Measurements from ENCODE around the gene MRPL14.

MRPL14 gene

DNA sequence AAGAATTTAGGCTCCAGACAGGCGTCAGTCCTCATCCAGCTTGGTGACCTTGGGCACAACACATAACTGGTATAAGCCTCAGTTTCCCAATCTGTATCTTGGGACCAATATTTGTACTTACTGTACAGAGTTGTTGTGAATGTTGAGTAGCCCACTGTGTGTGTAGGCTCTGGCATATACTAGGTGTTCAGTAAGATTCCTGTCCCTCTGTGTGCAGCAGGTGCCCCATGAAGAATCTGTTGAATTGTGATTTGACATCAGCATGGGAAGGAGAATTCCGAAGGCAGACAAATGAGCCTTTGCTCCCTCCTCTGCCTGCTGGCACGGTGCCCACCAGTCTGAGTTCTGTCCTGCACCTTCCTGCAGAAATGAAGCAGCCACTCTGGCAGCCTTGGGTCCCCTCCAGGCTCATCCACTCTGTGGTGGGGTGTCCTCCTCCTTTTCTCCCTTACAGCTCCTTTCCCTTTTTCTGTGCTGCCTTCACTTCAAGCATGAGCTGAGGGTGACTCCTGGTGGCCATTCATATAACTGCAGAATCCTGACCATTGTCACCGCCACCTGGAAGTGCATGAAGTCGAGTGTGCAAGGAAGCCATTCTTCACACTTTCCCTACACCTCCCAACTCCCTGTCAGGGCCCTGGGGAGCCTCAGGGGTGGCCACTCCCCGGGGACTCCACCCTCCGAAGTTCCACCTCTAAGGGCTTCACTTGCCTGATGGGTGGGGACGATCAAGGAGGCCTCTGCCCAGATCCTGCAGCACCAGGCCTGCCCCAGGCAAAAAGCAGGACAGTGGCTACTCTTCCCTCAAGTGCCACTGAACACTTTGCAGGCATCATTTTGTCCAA lies 48.2 kb downstream of the MRPL14 start:
- DNase-seq (ENCODE audit: low spot score) = peak; percentile 81

GRCh38 chr6:44078219-44078826 lies 48.9 kb downstream of the MRPL14 start:
- DNase-seq (ENCODE audit: low spot score) = no peak

DNA sequence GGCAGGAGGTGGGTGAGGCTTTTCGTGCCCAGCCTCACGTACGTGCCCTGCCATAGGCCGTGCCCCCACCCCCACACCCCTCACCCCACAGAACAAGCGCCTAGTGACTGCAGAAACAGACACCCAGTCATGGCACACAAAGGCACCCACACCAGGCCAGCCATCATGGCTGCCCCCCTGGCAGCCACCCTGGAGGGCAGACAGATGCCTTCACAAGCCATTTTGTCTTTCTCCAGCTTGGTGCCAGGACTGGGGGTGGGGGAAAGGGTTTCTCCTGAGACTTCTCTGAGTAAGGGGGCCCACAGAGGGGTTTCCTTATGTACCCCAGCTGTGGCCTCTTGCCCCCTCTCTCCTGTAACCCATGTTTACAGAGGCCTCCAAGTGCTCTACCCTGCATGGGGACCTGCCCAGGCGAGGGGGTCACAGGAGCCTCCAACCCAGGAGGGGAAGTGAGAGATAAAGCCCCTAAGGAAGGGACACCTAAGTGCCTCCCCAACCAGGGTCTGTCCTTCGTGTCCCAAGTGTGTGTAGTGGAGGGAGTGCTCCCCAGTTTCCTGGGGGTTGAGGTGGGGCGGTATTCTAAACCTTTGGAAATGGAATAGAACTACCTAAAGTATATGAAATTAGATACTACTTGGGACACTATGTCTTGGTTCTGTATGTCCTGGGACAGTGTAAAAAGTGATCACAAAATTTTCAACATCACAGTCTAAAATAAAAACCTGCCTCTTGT lies 49.9 kb downstream of the MRPL14 start:
- DNase-seq (ENCODE audit: low spot score) = no peak

DNA sequence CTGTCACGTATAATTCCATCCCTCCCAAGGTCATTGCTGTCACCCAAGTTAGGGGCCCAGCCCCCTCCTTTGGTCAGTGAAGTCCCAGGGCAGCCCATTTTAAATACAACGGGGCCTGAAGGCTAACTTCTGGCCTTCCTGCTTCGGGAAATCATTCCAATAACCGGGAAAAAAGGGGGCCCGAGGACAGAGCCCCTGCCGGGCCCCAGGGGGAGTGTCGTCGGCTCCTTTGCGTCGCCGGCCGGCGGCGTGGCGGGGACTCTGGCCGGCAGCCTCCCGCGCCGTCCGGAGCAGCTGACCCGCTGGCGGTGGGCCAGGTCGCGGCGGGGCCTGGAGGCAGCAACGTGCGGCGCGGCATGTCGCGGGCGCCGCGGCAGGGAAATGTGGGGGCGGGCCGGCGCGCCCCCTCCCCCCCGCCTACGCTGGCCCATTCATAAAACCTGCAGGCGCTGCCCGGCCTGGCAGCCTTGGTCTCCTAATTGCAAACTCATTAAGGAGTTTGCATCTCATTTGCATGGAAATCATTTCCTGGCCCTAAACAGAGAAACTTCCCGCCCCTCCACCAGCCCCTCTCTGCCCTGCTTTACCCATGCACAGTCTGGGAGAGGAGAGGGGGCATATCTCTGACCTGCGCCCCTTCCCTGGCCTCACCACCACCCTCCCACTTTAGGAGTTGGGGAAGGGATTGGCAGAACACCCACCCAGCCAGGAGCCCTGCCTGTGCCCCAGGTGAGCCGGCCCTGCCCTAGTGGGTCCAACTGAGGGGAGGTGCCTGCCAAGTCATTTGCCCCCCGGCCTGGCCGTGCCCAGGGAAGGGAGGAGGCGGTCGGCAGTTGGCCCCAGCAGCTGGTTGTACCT lies 50.7 kb downstream of the MRPL14 start:
- peak; percentile 71 for DNase-seq (ENCODE audit: low spot score)

GRCh38 chr6:44075647-44076355 lies 51.5 kb downstream of the MRPL14 start:
- no peak for DNase-seq (ENCODE audit: low spot score)

DNA sequence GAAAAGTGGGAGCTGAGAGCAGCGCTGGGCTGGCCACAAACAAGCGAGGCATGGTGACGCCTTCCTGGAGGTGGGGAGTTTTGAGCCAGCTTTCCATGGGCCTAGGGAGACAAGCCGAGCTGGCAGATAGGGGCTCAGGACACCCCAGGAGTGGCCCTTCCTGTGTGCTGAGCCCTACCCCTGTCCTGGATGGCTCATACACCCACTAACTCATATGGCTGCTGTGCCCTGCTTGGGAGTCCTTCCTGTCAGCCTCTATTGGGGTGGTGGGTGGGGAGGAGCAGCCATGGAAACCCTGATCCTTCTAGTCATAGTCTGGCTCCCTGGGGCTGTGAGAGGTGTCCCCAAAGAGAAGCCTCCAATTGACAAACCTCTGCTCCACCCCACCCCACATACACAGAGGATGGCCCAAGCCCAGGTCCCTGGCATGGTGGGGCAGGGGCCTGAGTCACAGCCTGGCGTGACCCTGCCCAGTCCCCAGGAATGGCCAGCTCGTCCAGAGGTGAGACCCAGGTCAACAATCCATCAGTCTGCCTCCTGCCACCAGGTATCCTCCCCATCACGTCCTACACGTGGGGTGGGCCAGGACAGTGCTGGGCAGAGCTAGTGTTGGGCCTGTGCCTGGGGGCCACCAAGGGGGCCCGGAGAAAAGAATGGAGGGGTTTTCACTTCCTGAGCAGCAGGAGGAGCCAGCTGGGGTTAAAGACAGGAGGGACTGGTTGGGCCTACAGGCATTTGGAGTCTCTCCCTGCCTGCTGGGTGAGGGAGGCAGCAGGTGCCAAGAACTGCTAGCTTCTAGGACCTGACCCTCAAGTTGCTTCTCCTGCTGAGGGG lies 52.2 kb downstream of the MRPL14 start:
- DNase-seq (ENCODE audit: low spot score) = peak; percentile 34

- DNase-seq (ENCODE audit: low spot score) = peak; percentile 90
These were observed 52.8 kb downstream of the MRPL14 start for GRCh38 chr6:44074439-44074812.

DNA sequence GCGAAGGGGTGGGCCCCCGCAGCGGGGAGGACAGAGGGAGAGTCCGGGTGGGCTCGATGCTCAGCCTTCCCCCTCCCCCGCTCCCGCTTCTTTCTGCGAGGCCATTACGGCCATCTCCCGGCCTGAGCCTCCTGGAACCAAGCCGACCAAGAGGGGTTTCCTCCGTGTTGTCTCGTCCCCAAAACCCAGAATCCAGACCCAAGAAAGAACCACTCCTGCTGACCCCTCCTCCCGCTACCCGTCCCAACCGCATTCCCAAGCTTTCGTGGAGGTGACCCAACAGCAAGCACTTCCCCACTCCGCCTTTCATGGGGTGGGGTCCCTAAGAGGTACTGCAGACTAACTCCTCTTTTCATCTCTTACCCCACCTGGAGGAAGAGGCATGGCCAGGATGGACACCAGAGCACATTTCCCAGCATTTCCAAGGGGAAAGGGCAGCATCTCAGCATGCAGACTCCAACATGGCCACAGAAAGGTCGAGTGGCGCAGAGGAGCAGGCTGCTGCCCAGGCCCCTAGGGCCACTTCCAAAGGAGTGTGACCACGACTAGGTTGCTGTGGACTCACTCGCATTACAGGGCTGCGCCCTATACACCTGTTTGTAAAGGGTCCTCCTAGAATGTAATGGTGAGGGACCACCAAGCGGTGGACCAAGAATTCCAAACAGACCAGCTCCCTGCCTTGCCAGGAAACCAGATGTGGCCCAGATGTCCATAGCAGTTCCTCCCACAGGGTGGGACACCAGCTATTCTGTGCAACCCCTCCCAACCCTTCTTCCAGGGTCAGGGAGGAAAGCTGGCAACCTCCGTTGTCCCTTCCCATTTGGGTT lies 53.4 kb downstream of the MRPL14 start:
- DNase-seq (ENCODE audit: low spot score) = no peak

DNA sequence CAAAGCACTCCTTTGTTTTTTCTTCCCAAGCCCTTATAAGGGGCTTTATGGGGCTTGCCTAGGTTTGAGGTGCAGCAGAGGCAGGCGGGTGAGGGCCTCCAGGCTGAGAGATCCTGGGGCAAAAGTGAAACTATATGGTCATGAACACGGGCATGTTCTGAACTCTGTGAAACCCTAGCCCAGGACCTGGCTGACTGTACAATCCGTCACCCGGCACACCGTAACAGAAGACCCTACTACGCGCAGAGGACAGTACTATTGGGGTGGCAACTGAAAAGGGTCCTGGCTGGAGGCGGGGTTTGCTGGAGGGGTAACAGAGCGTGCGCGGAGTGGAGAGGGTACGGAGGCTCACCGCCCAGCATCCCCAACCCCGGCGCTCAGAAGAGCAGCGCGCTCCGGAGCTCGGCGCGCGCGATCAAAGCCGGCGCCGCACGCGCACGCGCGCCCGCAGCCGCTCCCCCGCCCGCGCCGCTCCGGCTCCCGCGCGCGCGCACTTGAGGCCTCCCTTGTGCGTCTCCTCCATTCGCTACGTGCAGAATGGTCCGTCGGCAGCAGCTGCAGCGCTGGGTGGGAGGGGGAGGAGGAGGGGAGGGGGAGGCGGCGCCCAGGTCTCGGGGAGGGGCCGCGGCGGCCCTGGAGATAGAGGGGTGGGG lies 54.2 kb downstream of the MRPL14 start:
- DNase-seq (ENCODE audit: low spot score) = peak; percentile 92

GRCh38 chr6:44072452-44072958 lies 54.7 kb downstream of the MRPL14 start:
- DNase-seq (ENCODE audit: low spot score) = no peak

GRCh38 chr6:44071670-44072451 lies 55.4 kb downstream of the MRPL14 start:
- peak; percentile 89 for DNase-seq (ENCODE audit: low spot score)

DNA sequence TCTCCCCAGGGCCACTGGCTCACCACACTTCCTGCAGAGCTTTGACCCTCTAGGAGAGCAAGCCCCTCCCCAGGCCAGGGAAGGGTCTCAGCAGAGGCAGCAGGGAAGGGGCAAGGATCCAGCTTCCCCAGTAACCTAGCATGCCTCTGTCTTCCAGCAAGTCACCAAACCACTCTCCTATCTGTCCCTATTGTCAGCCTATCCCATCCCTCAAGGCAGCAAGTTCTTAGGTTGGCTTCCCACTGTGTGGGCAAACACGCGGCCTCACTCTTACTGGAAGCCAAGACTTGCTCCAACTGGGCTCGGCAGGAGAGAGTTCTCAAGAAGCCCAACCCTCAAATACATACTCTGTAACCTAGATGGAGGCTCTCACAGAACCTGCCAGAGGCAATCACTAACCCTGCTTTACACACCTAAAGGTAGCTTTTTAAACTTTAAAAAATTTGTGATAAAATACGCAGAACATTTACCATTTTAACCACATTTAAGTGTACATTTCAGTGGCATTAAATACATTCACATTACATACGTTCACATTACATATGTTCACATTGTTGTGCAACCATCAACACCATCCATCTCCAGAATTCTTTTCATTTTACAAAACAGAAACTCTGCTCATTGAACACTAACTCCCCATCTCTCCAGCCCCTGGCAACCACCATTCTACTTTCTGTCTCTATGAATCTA lies 58.5 kb downstream of the MRPL14 start:
- no peak for DNase-seq (ENCODE audit: low spot score)

- DNase-seq (ENCODE audit: low spot score) = peak; percentile 58
These were observed 59.8 kb downstream of the MRPL14 start for GRCh38 chr6:44067173-44068139.

- no peak for DNase-seq (ENCODE audit: low spot score)
These were observed 60.7 kb downstream of the MRPL14 start for GRCh38 chr6:44066394-44067172.

DNA sequence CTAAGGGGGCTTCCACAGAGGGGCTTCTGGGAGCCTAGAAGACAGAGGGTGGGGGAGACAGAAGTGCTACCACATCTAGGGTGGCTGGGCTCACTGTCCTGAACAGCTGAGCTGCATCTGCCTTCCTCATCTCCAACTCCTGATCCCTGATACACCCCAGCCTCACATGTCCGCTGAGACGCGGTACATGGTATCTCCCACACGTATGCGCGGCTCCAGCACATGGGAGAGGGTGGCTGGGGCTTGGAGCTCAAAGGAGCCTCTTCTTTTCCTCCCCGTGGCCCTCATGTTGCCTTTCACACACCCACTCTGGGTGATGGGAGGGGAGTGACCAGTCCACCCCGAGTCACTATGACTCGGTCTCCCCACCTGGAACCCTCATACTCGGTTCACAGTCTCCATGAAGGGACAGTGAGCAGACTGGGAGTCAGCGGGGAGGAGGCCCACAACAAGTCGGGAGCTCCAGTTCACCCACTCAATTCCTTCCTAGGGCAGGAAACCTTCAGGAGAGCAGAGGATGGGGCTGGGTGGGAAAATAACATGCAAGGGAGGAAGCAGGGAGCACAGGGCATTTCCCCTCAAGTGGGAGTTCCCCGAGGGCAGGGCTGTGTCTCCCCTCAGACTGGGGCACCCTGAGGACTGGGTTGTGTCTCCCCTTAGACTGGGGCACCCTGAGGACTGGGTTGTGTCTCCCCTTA lies 61.7 kb downstream of the MRPL14 start:
- DNase-seq (ENCODE audit: low spot score) = no peak

Data from kidney tubule cell (primary cell).